GM06990 (cell line): Measurements from ENCODE around the gene OR2V2.
"Not testable (repeated sequence)": the region's sequence is repeated elsewhere in the genome, so short reads cannot be mapped to it uniquely, and the experiment has no call there.

ENCODE experiments used
- DNase-seq: peaks from one replicate; pipeline ENCODE4 v3.0.0-alpha.2; 2011; ENCODE audit not compliant: insufficient read length; ENCODE audit errors: extremely low read depth
- H3K27me3 ChIP-seq: replicated peaks from 2 replicates; pipeline ENCODE4 v1.6.0; 2011; ENCODE audit warnings: low read length; ENCODE audit not compliant: control insufficient read depth, insufficient read depth
- H3K36me3 ChIP-seq: 2 replicates; pipeline ENCODE4 v1.5.1; 2011; ENCODE audit warnings: low read length; ENCODE audit not compliant: control insufficient read depth, insufficient read depth
- H3K4me3 ChIP-seq: replicated peaks from 2 replicates; pipeline ENCODE4 v1.5.1; 2011; ENCODE audit warnings: low read depth, mild to moderate bottlenecking, control low read depth, low read length
- CTCF ChIP-seq: IDR thresholded peaks from 2 replicates; pipeline ENCODE4 v1.5.1; 2011; ENCODE audit warnings: low read length, control low read depth, mild to moderate bottlenecking, inconsistent platforms; ENCODE audit not compliant: insufficient read depth, poor library complexity, severe bottlenecking

Gene OR2V2

GRCh38 chr5:181166812-181167733 lies 19.7 kb downstream of the OR2V2 start:
- H3K4me3 ChIP-seq, result no peak overlapping the region
- H3K36me3 ChIP-seq, result no peaks in the 10 kb centered on the region
- DNase-seq, result no peak
- no peaks in the 10 kb centered on the region for H3K27me3 ChIP-seq
- no peak for TF ChIP-seq CTCF

DNA sequence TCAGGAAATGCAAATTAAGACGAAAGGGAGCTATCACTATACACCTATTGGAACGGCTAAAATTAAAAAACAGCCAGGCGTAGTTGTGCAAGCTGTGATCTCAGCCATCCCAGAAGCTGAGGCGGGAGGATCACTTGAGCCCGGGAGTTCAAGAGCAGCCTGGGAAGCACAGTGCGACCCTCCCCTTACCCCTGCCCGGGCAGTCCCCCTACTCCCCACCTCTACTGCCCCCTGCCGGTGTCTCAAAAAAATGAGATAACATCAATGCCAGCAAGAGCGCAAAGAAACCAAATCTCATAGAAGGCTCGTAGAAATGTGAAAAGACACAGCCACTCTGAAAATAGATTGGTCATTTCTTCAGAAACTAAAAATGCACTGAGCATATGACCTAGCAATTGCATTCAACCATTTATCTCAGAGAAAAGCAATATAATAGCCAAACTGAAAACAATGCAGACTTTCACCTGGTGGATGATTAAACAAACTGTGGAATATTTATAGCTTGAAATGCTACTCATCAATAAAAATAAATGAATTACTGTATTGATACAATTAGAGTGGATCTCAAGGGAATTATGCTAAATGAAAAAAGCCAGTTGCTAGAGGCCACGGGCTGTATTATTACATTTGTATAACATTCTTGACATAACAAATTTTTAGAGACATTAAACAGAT lies 20.6 kb downstream of the OR2V2 start:
- no peaks in the 10 kb centered on the region for H3K36me3 ChIP-seq
- peak; percentile 58 for DNase-seq
- TF ChIP-seq CTCF, result peak; percentile 79
- H3K27me3 ChIP-seq, result no peaks in the 10 kb centered on the region
- H3K4me3 ChIP-seq, result peak overlapping the region; percentile 33

DNA sequence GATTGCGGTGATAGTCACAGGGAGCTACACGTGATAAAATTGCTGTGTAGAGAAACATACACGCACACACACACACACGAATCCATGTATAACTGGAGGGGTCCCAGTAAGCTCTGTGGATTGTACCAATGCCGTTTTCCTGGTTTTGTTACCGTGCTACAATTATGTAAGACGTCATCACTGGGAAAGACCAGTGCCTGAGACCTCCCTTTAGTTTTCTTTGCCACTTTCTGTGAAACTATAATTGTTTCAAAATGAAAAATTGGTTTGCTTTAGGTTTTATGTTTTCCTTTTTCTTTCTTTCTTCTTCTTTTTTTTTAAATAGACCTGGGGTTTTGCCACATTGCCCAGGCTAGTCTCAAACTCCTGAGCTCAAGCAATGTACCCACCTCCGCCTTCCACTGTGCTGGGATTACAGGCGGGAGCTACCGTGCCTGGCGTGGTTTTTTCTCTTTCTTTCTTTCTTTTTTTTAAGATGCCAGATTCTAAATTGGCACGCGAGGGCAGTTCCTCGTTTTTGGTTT lies 21.3 kb downstream of the OR2V2 start:
- DNase-seq, result no peak
- TF ChIP-seq CTCF, result no peak
- Histone ChIP-seq H3K36me3 (no peaks in the 10 kb centered on the region), H3K4me3 (peak overlapping the region; percentile 10; the same call in 1 of the 2 replicates), H3K27me3 (no peaks in the 10 kb centered on the region)

- not testable (repeated sequence) for H3K36me3 ChIP-seq, H3K27me3 ChIP-seq, H3K4me3 ChIP-seq
- peak; percentile 76 for DNase-seq
Observed at GRCh38 chr5:181169459-181170236, 22.3 kb downstream of the OR2V2 start.

- TF ChIP-seq CTCF, result no peak
- no peak for DNase-seq
- Histone ChIP-seq H3K4me3 (no peak overlapping the region), H3K27me3 (no peaks in the 10 kb centered on the region), H3K36me3 (no peaks in the 10 kb centered on the region)
Observed at GRCh38 chr5:181170237-181170825, 22.9 kb downstream of the OR2V2 start.
